GM15510 (cell line): Measurements from ENCODE around the gene YIPF3.

ENCODE experiments used
- POLR2A ChIP-seq: IDR thresholded peaks from 3 replicates; pipeline ENCODE4 v1.6.1; 2011; ENCODE audit warnings: borderline replicate concordance; ENCODE audit not compliant: insufficient read length; ENCODE audit errors: extremely low read depth

Gene YIPF3

GRCh38 chr6:43481075-43481474 lies 35.7 kb downstream of the YIPF3 start:
- TF ChIP-seq POLR2A, result no peak

- no peak for TF ChIP-seq POLR2A
Observed at GRCh38 chr6:43478008-43478372, 38.7 kb downstream of the YIPF3 start.

- TF ChIP-seq POLR2A, result peak; percentile 93
Observed at GRCh38 chr6:43477235-43478007, 39.3 kb downstream of the YIPF3 start, which contains the start of gene TJAP1. TSS of gene TJAP1 (plus strand) at chr6:43477570. CDS start at chr6:43499002, 21,432 bp downstream.

- no peak for TF ChIP-seq POLR2A
Observed at GRCh38 chr6:43476746-43477145, 40.0 kb downstream of the YIPF3 start.

DNA sequence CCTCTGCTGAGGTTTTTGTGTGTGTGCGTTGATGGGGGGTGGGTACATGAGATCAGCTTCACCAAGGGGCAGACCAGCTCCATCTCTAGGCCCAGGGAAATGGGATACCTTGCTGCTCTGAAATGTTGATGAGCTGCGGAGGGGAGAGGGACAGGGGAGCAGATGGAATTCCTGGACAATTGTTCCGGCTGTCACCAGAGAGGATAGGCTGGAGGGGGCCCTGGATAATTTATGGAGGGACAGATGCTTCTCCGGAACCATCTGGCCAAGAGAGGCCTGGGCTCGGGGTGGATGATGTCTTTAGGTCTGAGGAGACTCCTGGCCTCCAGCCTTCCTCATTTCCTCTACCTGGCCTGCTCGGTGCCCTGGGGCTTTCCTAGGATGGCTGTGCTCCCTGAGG lies 41.2 kb downstream of the YIPF3 start:
- TF ChIP-seq POLR2A, result no peak

DNA sequence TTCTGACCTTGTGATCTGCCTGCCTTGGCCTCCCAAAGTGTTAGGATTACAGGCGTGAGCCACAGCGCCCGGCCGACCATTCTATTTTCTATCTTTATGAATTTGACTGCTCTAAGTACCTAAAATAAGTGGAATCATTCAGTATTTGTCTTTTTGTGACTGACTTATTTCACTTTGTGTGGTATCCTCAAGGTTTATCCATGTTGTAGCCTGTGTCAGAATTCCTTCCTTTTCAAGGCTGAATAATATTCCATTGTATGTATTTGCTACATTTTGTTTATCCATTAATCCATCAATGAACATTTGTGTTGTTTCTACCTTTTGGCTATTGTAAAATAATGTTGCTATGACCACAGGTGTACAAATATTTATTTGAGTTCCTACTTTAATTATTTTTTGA lies 44.2 kb downstream of the YIPF3 start:
- TF ChIP-seq POLR2A, result no peak

GRCh38 chr6:43471399-43471798 lies 45.3 kb downstream of the YIPF3 start:
- TF ChIP-seq POLR2A, result no peak

DNA sequence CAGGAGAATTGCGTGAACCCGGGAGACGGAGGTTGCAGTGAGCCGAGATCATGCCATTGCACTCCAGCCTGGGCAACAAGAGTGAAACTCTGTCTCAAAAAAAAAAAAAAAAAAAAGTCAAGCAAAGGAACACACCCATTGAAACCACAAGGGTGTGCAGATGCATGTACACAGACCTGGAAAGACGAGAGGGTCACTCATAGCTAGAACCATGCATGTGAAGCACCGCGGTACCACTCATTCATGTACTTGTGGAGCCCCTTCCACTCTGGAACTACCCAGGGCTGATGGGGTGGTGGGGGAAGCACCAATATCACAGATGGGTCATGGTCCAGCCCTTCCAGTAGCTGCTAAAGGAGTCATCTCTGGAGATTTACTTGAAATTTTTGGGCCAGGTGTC lies 46.8 kb downstream of the YIPF3 start:
- no peak for TF ChIP-seq POLR2A

DNA sequence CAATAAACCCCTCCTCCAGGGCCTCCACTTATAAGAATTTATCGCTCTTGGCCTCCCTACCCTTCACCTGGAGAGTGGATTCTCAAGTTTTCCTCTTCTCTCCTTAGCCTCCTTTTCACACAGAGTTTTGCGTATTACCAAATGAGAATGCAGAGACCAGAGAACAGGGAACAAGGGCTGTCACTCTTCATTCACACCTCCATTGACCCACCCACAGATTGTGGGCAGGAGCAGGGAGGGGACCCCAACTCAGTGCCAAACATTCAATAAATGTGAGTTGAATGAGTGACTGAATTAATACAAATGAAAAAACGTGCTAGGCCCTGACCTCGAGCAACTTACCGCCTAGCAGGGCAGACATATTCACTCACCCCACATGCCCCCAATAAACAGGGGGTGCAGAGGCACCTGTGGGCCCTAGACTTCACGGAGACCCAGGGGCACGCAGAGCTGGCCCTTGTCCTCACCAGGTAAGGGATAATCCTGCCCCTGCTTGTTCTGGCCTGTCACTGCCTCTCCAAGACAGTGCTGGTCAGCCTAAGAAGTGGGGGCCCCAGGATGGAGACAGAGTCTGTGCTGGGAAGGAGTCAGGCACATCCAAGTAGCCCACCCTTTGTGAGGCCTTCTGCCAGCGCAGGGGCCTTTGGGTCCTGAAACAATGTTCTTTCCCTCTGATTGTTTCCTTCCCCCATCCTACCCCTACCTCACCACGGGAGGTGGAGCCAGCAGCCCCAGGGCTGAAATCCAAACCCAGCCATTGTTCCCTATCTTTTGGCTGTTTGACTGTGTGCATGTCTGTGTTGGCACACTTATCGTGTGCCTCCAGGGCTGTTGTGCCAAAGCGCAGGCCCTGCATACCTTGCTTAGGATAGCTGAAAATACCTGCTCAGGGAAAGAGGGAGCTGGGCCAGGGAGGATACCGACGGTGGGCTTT lies 47.7 kb downstream of the YIPF3 start:
- TF ChIP-seq POLR2A, result no peak

DNA sequence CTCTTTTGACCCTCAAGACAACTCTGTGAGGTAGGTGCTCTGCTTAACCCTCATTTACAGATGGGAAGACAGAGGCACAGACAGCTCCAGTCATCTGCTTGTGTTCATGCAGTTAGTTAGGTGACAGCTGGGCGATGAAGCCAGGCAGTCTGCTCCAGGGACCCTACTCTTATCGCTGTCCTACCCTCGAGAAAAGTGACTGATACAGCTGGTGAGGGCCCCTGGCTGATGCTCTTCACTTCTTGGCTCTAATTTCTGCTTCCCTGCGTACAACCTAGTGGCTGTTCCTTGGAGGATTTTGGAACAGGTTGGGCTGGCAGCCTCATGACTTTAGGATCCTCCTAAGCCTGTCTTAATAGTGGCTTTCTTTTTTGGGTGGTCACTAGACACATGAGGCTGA lies 48.5 kb downstream of the YIPF3 start:
- no peak for TF ChIP-seq POLR2A

- no peak for TF ChIP-seq POLR2A
Observed at GRCh38 chr6:43467752-43468151, 49.0 kb downstream of the YIPF3 start.

GRCh38 chr6:43465948-43466347 lies 50.8 kb downstream of the YIPF3 start:
- TF ChIP-seq POLR2A, result no peak

- no peak for TF ChIP-seq POLR2A
Observed at GRCh38 chr6:43464337-43464736, 52.4 kb downstream of the YIPF3 start.

DNA sequence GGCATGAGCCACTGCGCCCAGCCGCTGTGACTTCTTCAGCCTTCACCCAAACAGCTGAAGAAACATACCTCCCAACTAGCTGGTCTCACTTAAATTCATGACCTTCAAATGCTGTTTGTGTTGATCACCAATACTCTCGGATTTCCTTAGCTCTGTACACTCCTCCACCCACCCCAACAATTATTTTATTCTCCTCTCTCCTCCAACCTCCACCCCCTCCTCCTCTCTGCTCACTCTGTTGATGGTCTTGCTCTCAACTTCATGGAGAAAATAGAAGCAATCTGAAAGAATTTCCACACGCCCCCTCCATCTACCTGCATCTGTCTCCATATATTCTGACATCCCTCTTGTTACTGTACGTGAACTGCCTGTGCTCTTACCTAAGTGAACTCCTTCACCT lies 54.8 kb downstream of the YIPF3 start:
- TF ChIP-seq POLR2A, result no peak
